ENCODE results near the gene MYH9.
"Not testable (repeated sequence)": the region's sequence is repeated elsewhere in the genome, so short reads cannot be mapped to it uniquely, and the experiment has no call there.

MYH9 gene

DNA sequence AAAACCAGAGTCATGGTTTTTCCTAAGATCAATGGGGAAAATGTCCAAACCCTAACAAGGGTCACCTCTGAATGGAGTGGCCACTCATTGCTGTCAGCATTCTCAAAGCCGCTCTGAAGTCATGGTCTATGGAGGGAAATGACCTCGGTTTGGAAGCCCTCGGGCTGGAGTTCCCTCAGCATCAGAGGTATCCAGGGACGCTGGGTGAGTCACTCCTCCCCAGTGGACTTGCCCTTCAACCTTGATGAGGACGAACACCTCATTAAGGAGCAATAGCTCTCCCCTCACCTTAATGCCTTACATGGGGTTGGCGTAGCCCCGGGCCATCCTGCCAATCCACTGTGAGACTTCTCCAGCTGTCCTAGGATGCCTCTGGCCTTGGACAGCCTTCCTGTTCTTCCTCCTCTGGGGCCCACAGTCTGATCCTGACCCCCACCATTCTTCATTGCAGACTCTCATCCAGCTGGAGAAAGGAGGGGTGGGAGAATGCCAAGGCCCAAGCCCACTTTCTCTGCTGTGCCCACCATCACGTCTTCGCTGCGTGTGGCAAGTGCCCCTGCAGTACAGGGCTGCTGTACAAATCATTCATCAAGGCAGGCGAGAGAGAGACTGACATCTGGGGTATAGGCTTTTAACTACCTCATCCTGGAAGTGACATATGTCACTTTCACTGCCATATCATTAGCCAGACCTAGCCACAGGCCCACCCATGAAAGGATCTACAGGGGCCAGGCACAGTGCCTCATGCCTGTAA is 25.4 kb upstream of the MYH9 start:
- DNase-seq (ENCODE audit: low read depth), result no peak

DNA sequence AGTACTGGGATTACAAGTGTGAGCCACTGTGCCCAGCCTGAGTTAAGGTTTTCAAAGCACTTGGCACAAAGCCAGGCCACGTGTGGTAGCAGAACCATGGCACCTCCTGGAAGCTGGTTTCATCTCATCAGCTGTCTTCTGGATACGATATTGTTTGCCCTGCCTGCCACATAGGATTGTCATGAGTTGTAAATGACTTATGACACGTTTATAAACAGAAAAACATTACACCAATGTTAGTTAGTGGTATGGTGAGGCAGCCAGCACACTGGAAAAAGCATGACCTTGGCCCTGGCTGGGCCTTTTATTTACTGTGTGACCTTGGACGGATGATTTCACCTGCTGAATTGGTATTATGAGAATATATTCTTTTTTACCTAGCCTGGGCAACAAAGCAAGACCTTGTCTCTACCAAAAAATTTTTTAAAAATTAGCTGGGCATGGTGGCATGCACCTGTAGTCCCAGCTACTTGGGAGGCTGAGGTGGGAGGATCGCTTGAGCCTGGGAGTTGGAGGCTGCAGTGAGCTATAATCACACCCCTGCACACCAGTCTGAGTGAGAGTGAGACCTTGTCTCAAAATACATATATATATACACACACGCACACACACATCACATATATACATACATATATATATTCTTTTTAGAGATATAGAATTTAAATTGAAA is 24.0 kb upstream of the MYH9 start:
- no peak for DNase-seq (ENCODE audit: low read depth)

DNA sequence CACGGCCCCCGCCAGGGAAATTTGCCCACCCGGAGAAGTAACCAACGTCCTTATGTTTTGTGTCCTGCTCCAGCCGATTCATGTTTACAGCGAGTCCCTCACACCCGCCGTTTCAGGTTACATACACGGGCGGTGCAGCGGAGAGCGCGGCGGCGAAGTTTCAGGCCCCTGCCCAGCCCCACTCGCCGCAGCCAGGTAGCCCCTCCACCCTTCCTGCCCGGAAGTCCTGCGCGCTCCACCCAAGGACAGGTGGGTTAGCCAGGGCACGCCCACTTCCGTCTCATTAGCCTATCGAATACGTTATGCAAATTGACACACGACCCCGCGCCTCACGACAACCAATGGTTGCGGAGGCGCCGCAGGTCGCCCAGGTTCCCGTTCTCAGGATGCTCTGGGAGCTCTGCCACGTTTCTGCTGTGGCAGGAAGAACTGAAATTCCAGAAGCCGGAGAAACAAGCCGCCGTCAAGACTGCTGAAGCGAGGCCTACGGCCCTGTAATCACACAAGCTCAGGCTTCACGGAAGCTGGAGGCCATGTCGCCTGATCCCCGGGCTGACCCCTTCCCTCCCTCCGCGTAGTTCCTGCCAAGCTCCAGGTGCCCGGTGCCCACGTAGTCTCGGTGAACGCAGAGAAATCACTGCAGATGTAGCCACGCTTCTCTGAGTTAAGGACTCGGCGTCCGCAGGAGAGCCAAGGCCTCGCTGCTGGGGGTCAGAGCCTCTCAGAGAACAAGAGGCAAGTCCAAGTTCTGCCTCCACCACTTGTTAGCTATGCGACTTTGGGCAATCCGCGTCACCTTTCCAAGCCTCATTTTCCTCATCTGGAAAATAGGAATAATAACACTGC is 22.4 kb upstream of the MYH9 start:
- DNase-seq (ENCODE audit: low read depth), result peak; percentile 36

DNA sequence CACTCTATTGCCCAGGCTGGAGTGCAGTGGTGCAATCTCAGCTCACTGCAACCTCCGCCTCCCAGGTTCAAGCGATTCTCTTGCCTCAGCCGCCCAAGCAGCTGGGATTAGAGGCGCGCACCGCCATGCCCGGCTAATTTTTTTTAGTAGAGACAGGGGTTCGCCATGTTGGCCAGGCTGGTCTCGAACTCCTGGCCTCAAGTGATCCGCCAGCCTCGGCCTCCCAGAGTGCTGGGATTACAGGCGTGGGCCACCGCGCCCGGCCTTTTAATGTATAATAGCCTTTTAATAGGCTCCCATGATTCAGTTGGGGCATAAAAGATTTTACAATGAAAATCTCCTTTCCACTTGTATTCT is 21.8 kb upstream of the MYH9 start:
- DNase-seq (ENCODE audit: low read depth), result not testable (repeated sequence)

DNA sequence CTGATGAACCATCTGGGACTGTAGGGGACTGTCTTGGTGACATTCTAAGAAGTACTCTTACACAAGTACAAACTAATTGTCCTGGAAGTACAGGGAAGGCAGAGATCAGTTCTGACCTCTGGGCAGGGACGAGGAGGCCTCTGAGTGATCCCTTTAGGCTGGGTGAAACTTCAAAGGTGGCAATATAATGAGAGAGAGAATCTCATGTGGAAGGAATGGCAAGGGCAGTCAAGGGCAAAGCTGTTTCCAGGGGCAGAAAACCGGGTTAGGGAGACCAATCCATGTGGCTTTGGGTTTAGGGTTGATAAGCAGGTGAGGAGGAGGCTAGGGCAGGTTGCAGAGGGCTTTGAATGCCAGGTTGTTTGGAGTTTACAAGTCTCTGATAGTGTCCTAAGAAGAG is 21.3 kb upstream of the MYH9 start:
- no peak for DNase-seq (ENCODE audit: low read depth)

DNA sequence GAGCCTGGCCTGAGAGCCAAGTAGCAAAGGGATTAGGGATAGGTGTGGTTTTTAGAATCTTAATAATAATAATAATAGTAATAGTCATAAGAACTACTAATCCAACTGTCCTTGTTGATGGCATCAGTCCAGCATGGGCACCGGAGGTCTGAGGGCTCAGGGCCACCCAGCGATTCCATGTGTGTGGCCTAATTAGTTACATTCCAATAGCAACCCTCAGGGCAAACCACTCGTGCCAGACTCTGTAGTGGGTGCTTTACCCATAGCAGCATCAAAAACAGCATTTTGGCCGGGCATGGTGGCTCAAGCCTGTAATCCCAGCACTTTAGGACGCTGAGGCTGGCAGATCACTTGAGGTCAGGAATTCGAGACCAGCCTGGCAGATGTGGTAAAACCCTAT is 19.0 kb upstream of the MYH9 start:
- DNase-seq (ENCODE audit: low read depth), result no peak

DNA sequence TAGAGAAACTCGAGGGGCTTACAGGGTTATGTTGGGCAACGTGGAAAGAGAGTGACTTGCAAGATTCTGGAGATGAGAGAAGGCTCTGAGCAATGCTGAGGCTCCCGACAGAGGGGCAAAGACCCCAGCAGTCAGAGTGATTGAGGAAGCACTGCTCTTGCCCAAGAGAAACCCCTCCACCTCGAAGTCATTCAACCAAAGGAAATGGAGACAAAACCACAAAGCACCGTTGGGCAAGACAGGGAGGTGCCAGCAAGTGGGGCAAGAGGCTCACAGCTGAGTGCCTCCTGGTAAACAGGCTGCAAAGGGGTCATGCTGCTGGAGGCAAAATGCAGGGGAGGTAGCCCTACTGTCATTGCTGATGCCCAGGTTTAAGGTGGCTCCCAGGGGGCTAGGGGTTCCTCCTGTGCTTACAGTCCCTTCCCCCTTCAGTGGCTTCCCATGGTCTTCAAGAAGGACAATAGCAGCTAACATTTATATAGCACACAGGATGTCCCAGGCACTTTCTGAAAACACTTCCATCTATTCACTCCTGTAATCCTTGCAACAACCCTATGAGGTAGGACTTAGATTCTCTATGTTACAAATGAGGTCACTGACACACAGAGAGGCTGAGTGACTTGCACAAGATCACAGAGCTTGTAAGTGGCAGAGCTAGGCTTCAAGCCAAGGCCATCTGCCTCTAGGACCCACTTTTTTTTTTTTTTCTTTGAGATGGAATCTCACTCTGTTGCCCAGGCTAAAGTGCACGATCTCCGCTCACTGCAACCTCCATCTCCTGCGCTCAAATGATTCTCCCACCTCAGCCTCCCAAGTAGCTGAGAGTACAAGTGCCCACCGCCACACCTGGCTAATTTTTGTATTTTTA is 18.1 kb upstream of the MYH9 start:
- DNase-seq (ENCODE audit: low read depth), result no peak

DNA sequence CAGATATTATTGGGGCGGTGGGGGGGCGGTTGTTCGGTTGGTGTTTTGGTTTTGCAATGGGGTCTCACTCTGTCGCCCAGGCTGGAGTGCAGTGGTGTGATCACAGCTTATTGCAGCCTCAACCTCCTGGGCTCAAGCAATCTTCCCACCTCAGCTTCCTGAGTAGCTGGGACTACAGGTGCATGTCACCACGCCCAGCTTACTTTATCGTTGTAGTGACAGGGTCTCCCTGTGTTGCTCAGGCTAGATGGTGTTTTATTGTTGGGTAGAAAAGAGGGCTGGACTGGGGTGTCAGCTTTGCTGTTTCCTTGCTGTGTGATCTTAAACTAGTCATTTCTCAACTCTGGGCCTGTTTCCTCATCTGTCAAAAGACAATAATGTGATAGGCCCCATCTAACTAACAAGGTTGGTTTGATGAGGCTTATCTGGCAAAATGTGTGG is 17.5 kb upstream of the MYH9 start:
- no peak for DNase-seq (ENCODE audit: low read depth)

DNA sequence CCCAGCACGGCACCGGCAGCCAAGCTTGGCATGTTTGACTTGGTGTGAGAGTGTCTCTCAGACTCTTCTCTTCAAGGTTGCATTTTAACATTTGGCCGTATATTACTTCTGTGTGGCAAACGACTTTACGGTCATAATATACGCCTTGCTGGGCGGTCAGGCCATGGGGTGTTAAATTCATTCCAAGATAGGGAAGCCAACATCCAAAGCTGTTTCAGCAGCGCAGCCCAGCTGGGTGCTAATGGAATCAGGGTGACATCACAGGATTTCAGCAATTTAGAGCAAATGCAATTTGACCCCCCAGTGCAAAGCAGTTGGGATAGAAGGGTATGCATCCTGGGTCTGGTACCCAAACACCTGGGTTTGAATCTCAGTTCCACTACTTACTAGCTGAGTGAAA is 16.7 kb upstream of the MYH9 start:
- no peak for DNase-seq (ENCODE audit: low read depth)

DNA sequence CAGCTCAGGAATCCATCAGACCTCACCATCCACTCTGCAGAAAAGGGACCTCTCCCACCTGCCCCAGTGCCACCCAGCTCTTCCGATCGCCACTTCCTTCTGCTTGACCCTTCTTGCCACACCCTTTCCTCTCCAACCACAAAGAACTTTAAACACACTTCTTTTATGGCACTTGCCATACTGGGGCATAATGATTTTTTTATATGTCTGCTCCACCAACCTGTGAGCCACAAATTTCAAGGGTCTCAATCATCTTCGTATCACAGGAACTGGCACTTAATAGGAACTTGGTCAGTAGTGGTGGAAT is 11.7 kb upstream of the MYH9 start:
- DNase-seq (ENCODE audit: low read depth), result no peak

DNA sequence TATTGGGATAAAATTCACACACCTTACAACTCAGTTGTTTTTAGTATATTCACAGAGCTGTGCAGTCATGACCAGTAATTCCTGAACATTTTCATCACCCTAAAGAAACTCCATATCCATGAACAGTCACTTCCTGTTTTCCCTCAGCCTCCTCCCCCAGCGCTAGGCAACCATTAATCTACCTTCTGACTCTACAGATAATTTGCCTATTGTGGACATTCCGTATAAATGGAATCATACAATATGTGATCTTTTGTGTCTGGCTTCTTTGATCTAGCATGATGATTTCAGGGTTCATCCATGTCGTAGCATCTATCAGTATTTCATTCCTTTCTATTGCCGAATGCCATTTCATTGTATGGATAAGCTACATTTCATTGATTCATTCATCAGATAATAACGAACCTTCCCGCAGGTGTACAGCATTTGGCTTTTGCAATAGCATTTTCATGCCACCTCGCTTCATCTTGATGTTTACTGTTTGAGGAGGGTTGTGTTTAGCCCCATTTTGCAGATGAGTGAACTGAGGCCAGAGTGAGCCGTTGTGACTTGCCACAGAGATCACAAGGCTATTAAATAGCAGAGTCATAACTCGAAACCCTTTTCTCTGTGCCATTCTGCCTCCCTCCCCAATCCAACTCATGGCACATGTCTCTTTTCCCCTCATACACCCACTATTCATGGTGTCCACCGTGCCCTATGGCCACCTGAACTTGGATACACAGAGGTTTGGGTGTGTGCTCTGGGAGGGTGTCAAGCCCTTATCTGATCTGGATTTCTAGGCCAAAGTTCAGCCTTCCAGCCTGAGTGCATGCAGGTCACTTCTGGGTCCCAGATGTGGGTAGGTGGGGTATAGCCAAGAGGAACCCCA is 11.1 kb upstream of the MYH9 start:
- no peak for DNase-seq (ENCODE audit: low read depth)

DNA sequence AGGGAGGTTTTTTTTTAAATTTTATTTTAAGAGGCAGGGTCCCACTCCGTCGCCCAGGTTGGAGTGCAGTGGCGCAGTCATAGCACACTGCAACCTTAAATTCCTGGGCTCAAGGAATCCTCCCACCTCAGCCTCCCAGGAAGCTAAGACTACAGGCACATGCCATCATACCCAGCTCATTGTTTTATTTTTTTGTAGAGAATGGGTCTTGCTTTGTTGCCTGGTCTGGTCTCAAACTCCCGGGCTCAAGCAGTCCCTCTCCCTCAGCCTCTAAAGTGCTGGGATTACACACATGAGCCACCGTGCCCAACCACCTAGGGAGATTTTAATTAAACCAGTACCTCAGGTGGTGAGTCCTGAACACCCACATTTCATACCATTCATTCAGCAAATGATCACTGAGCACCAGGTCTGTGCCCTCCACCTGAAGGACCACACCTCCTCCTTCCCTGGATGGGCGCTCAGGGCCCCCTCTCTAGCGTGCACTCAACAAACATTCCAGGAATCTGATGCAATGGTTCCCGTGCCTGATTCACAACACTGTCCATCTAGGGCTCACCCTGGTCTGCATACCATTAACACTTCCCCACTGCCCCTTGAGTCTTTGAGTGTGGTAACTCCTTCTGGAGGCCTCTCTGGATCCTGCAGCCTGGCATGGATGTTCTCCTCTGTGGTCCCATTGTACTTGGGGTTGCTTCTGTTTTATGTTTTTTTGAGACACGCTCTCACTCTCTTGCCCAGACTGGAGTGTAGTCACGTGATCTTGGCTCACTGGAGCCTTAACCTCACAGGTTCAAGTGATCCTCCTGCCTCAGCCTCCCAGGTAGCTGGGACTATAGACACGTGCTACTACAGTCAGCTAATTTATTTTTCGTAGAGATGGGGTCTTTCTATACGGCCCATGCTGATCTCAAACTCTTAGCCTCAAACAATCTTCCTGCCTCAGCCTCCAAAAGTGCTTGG is 9.6 kb upstream of the MYH9 start:
- DNase-seq (ENCODE audit: low read depth), result no peak

DNA sequence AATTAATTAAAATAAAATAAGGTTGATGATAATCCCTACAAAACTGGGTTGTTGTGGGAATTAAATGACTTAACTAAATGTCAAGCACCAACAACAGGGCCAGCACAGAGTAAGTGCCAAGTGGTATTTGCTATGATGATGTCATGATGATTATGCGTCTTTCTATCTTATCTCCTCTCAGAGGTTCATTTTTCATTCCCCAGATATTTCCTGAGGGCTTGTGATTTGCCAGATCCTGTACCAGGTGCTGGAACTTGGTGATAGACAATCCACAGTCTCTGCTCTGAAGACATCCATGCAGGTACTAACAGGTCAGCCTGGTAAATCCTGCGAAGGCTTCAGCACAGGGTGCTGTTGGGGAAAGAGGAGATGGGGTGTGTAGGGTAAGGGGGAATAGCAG is 8.1 kb upstream of the MYH9 start:
- no peak for DNase-seq (ENCODE audit: low read depth)

DNA sequence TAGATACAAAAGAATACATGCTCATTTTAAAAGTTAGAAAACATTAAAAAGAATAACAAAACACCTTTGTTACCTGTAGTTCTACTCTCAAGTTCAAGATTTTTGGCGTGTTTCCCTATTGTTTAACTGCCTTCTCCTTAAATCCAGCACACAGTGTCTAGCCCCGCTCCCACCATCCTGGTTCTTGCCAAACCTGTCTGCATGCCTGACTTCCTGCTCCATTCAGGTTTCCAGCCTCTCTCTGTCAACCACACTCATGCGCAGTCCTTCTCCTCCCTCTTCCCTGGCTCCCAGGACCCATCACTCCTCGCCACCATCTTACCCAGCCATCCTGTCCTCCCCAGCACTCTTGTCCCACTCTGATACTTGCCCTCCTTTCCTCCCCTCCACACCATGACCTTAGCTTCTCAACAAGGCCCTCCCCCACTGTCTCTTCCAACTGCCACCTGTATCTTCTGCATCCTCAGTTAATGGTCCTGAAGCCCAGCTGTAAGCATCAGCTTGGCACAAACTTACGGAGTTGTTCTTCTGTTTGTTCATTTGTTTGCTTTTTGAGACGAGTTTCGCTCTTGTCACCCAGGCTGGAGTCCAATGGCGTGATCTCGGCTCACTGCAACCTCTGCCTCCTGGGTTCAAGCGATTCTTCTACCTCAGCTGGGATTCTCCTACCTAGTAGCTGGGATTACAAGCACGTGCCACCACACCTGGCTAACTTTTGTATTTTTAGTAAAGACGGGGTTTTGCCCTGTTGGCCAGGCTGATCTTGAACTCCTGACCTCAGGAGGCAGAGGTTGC is 7.5 kb upstream of the MYH9 start:
- DNase-seq (ENCODE audit: low read depth), result no peak

DNA sequence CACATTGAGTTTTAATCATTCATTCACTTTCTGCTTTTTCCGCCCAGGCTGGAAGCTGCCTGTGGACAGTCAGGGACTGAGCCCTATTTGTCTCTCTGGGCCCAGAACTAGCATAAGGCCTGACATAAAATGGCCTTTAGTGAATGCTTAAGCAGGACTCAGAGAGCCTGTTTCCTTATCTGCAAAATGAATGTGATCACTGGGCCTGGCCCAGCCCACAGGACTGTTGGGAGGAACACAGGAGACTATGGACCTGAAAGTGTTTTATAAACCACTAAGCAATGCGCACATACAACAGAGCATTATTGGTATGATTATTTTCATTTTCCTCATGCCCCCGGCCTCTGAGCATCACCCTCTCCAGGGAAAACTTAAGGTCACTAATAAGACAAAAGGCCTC is 3.9 kb upstream of the MYH9 start:
- DNase-seq (ENCODE audit: low read depth), result no peak

DNA sequence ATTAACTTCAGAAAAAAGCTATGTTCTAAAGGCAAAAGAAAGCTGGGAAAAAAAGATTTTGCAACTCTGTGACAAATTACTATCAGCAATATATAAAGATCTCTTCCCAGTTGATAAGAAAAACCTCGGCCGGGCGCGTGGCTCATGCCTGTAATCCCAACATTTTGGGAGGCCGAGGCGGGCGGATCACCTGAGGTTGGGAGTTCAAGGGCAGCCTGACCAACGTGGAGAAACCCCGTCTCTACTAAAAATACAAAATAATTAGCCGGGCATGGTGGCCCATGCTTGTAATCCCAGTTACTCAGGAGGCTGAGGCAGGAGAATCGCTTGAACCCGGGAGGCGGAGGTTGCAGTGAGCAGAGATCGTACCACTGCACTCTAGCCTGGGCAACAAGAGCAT is 1.4 kb upstream of the MYH9 start:
- DNase-seq (ENCODE audit: low read depth), result not testable (repeated sequence)

DNA sequence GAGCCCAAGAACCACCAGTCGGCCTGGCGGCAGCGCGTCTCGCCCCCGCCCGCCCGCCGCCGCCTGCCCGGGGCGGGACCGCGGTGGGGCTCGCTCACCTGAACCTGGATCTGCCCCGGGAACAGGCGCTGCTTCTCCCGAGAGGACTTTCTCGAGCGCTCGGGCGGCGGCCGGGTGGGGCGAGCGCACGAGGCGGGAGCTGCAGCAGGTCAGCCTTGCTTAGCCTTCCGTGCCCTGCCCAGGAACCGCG is 133 bp downstream of the MYH9 start:
- DNase-seq (ENCODE audit: low read depth), result no peak

DNA sequence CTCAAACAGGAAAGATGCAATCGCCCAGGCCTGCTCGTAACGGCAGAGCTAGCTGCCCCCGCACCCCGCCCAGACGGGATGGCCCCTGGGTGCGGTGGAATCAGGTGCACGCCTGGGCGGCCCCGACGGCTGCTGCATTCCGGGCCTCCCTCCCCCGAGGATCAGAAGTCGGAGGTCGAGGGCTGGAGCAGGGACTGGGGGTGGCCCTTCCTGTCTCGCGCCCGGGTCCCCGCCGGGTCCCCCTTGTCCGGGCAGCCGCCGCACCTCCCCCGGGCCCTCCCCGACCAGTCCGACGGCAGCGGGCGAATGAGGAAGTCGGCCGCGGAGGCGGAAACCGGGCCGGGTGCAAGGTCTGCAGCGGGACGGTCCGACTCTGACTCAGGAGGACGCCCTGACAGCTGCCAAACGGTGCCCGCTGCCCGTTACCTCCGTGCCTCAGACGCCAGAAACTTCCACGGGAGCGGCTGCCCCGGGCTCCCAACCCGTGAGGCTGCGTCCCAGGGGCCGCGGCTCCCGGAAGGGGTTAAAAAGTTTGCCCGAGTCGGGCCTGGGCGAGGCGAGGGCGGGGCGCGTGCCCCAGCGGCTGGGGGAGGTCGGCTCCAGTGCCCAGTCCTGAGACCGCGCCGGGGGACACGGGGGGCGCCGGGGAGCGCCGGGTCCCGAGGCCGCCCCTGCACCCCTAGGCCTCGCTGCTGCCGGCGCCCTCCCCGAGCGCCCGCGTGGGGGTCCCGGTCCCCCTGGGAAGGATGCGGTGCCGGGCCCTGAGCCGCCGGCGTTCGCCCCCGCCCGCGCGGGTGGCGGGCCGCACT is 663 bp downstream of the MYH9 start:
- DNase-seq (ENCODE audit: low read depth), result no peak
